Activated effector memory CD4-positive, alpha-beta T cell treated with anti-CD3 and anti-CD28 coated beads, Interleukin-2, amount 50 U/mL, for 16 hours (primary cell): Measurements from ENCODE around the gene LAMA5.

Experiments used
- DNase-seq: peaks from one replicate; pipeline ENCODE4 v3.0.0-alpha.2; 2020

The LAMA5 gene

GRCh38 chr20:62282877-62283503 is 84.1 kb downstream of the LAMA5 start:
- DNase-seq: no peak

GRCh38 chr20:62282103-62282502 is 85.0 kb downstream of the LAMA5 start:
- no peak for DNase-seq

- DNase-seq: no peak
Measured at GRCh38 chr20:62281161-62281933, 85.8 kb downstream of the LAMA5 start.

- no peak for DNase-seq
Measured at GRCh38 chr20:62280303-62280702, 86.8 kb downstream of the LAMA5 start.

- no peak for DNase-seq
Measured at GRCh38 chr20:62277253-62277652, 89.9 kb downstream of the LAMA5 start.

- DNase-seq: no peak
Measured at GRCh38 chr20:62276439-62276838, 90.7 kb downstream of the LAMA5 start.

GRCh38 chr20:62275219-62275618 is 91.9 kb downstream of the LAMA5 start:
- DNase-seq: no peak

GRCh38 chr20:62274332-62274950 is 92.7 kb downstream of the LAMA5 start:
- no peak for DNase-seq

- no peak for DNase-seq
Measured at GRCh38 chr20:62273416-62273815, 93.7 kb downstream of the LAMA5 start.

- no peak for DNase-seq
Measured at GRCh38 chr20:62272200-62272599, 94.9 kb downstream of the LAMA5 start.

- no peak for DNase-seq
Measured at GRCh38 chr20:62269871-62270270, 97.2 kb downstream of the LAMA5 start.

GRCh38 chr20:62269378-62269777 is 97.7 kb downstream of the LAMA5 start:
- no peak for DNase-seq

GRCh38 chr20:62268228-62268900 is 98.7 kb downstream of the LAMA5 start:
- DNase-seq: no peak

GRCh38 chr20:62267543-62267942 is 99.6 kb downstream of the LAMA5 start:
- DNase-seq: no peak

GRCh38 chr20:62266851-62267250 is 100.3 kb downstream of the LAMA5 start:
- DNase-seq: no peak

- DNase-seq: no peak
Measured at GRCh38 chr20:62266340-62266739, 100.8 kb downstream of the LAMA5 start.

- no peak for DNase-seq
Measured at GRCh38 chr20:62265365-62265764, 101.7 kb downstream of the LAMA5 start.

GRCh38 chr20:62263396-62263795 is 103.7 kb downstream of the LAMA5 start:
- no peak for DNase-seq

GRCh38 chr20:62262064-62262463 is 105.0 kb downstream of the LAMA5 start:
- no peak for DNase-seq

- DNase-seq: no peak
Measured at GRCh38 chr20:62259294-62259565, 107.9 kb downstream of the LAMA5 start.
